Left lung (tissue), 14 donors: ENCODE data around the gene TUSC1. TPM values are rescaled to one million over a fixed set of nuclear protein-coding genes. Genes with fewer than 3 reads are reported as not detected.

Experiments
- ATAC-seq: fragments of 200-7000 bp; cut with Tn5 transposase; one replicate; pipeline ENCODE4 v1.9.1; 2020; ENCODE audit warnings: moderate library complexity
- DNase-seq, 4 donors: peaks; one replicate each; pipeline ENCODE4 v3.0.0-alpha.2; 2013 to 2020
- H3K27ac ChIP-seq, 2 donors: fragments of 200-600 bp; sonication (generic) in 1 of 2; one replicate each; pipeline versions ENCODE4 v1.5.0 to v1.8.0; 2020 to 2021
- H3K27me3 ChIP-seq, 2 donors: fragments of 200-600 bp; sonication (generic) in 1 of 2; one replicate each; pipeline versions ENCODE4 v1.5.0 to v1.8.0; 2020 to 2021
- H3K36me3 ChIP-seq, 2 donors: fragments of 200-600 bp; sonication (generic) in 1 of 2; one replicate each; pipeline versions ENCODE4 v1.5.0 to v1.8.0; 2020 to 2021
- H3K4me1 ChIP-seq, 2 donors: fragments of 200-600 bp; one replicate each; pipeline ENCODE4 v1.8.0; 2021
- H3K4me3 ChIP-seq, 2 donors: fragments of 200-600 bp; sonication (generic) in 1 of 2; one replicate each; pipeline versions ENCODE4 v1.5.0 to v1.8.0; 2020 to 2021; ENCODE audit warnings: mild to moderate bottlenecking in 1 of 2
- H3K9me3 ChIP-seq, 2 donors: fragments of 200-600 bp; sonication (generic) in 1 of 2; one replicate each; pipeline versions ENCODE4 v1.5.0 to v1.8.0; 2020 to 2021
- CTCF ChIP-seq, 2 donors: fragments of 200-600 bp; sonication (generic) in 1 of 2; IDR thresholded peaks; one replicate each; pipeline versions ENCODE4 v1.5.0 to v1.8.0; 2021; ENCODE audit warnings: antibody characterized with exemption in 2 of 2
- intact Hi-C, 2 donors: fragments of 100-400 bp; cut with DNase I; formaldehyde crosslinking; loops; one replicate each; pipeline versions ENCODE4 v1.11.2 to v1.14.2; 2022
- long read RNA-seq, 12 donors: library from polyadenylated mRNA in 2 of 12; unstranded in 2 of 12; transcript quantifications; one replicate each; pipeline ENCODE4 v2.0.0 and lab custom pipeline, GENCODE V29; 2019 to 2026
- polyA plus RNA-seq, 6 donors: library from polyadenylated mRNA; unstranded; fragments of 120-200 nt; gene quantifications; one replicate each; pipeline ENCODE4 v1.2.1, GENCODE V29; 2013; ENCODE audit not compliant: insufficient read length in 6 of 6
- total RNA-seq, 2 donors: library from RNA; stranded (reverse); fragmentation: NEBNext Ultra II Directional; extraction: Animal tissue kit (Norgen Biotek cat#: 25700); gene quantifications; one replicate each; pipeline ENCODE4 v1.2.1, GENCODE V29; 2021
- donor health status: DM: no; HTN: yes; CAD: no.
- donor health status: DM: no; HTN: no; CAD: no.

The TUSC1 gene
- total RNA-seq: 10 to 100 TPM; 10.3 to 10.6 TPM
- 10 to 100 TPM; 11.9 to 18.2 (median 14.5) TPM for polyA plus RNA-seq
- long read RNA-seq, donor 1, transcript TUSC1-201 (1 exons, 2,052 nt): major isoform, 58 of 58 reads
- long read RNA-seq, donor 1, partial matches to known transcripts: 0 of 58 reads
- long read RNA-seq, donor 1, other reads (novel, unspliced or antisense): 0 of 58 reads
- long read RNA-seq, donor 2, transcript TUSC1-201 (1 exons, 2,052 nt): major isoform, 59 of 59 reads
- long read RNA-seq, donor 2, partial matches to known transcripts: 0 of 59 reads
- long read RNA-seq, donor 2, other reads (novel, unspliced or antisense): 0 of 59 reads
- long read RNA-seq, donor 3, transcript TUSC1-201 (1 exons, 2,052 nt): major isoform, 45 of 45 reads
- long read RNA-seq, donor 3, partial matches to known transcripts: 0 of 45 reads
- long read RNA-seq, donor 3, other reads (novel, unspliced or antisense): 0 of 45 reads
- long read RNA-seq, donor 4, partial matches to known transcripts: 0 of 2 reads
- long read RNA-seq, donor 4, other reads (novel, unspliced or antisense): 0 of 2 reads
- long read RNA-seq, donor 5, transcript TUSC1-201 (1 exons, 2,052 nt): major isoform, 44 of 57 reads
- long read RNA-seq, donor 5, partial matches to known transcripts: 13 of 57 reads
- long read RNA-seq, donor 5, other reads (novel, unspliced or antisense): 0 of 57 reads
- long read RNA-seq, donor 6, transcript TUSC1-201 (1 exons, 2,052 nt): major isoform, 43 of 43 reads
- long read RNA-seq, donor 6, partial matches to known transcripts: 0 of 43 reads
- long read RNA-seq, donor 6, other reads (novel, unspliced or antisense): 0 of 43 reads
- long read RNA-seq, donor 7, transcript TUSC1-201 (1 exons, 2,052 nt): major isoform, 20 of 20 reads
- long read RNA-seq, donor 7, partial matches to known transcripts: 0 of 20 reads
- long read RNA-seq, donor 7, other reads (novel, unspliced or antisense): 0 of 20 reads
- long read RNA-seq, donor 8, transcript TUSC1-201 (1 exons, 2,052 nt): major isoform, 28 of 28 reads
- long read RNA-seq, donor 8, partial matches to known transcripts: 0 of 28 reads
- long read RNA-seq, donor 8, other reads (novel, unspliced or antisense): 0 of 28 reads
- long read RNA-seq, donor 9, partial matches to known transcripts: 0 of 2 reads
- long read RNA-seq, donor 9, other reads (novel, unspliced or antisense): 0 of 2 reads
- long read RNA-seq, donor 10, transcript TUSC1-201 (1 exons, 2,052 nt): major isoform, 9 of 9 reads
- long read RNA-seq, donor 10, partial matches to known transcripts: 0 of 9 reads
- long read RNA-seq, donor 10, other reads (novel, unspliced or antisense): 0 of 9 reads
- long read RNA-seq, donor 11, transcript TUSC1-201 (1 exons, 2,052 nt): major isoform, 67 of 67 reads
- long read RNA-seq, donor 11, partial matches to known transcripts: 0 of 67 reads
- long read RNA-seq, donor 11, other reads (novel, unspliced or antisense): 0 of 67 reads
- long read RNA-seq, donor 12, transcript TUSC1-201 (1 exons, 2,052 nt): major isoform, 42 of 42 reads
- long read RNA-seq, donor 12, partial matches to known transcripts: 0 of 42 reads
- long read RNA-seq, donor 12, other reads (novel, unspliced or antisense): 0 of 42 reads

- intact Hi-C loops: no loop called here
- DNase-seq: peak; percentile 83 to 90 (median 86)
- peak; percentile 80 for ATAC-seq
- no peaks in the 10 kb centered on the region for H3K36me3 ChIP-seq
- peak in 1 of 2 donors; percentile 10 for TF ChIP-seq CTCF (IDR thresholded peaks at IDR 0.05)
- H3K27me3 ChIP-seq: peaks cover 0 to 13% of the 10 kb centered on the region in 2 donors
- H3K4me3 ChIP-seq: peak within 1 kb of the TSS; percentile 63 to 90
- H3K9me3 ChIP-seq: no peaks in the 10 kb centered on the region
- H3K4me1 ChIP-seq: peaks cover 7 to 11% of the 10 kb centered on the region in 2 donors
- peak within 1 kb of the TSS; percentile 93 to 99 for H3K27ac ChIP-seq
Measured at GRCh38 chr9:25678147-25678666, at the start of gene TUSC1. TSS of gene TUSC1 (minus strand) at chr9:25678444. CDS start at chr9:25678312, 132 bp downstream.

- H3K27me3 ChIP-seq: no peaks in the 10 kb centered on the region
- no peak overlapping the region for H3K4me3 ChIP-seq
- intact Hi-C loops: no loop called here
- H3K4me1 ChIP-seq: no peaks in the 10 kb centered on the region
- no peaks in the 10 kb centered on the region for H3K9me3 ChIP-seq
- ATAC-seq: no peak
- H3K36me3 ChIP-seq: no peaks in the 10 kb centered on the region
- TF ChIP-seq CTCF (IDR thresholded peaks at IDR 0.05): no peak
- no peak overlapping the region for H3K27ac ChIP-seq
- no peak for DNase-seq
Measured at GRCh38 chr9:25726871-25727410, 48.7 kb upstream of the TUSC1 start.

- ATAC-seq: no peak
- H3K36me3 ChIP-seq: no peaks in the 10 kb centered on the region
- no peaks in the 10 kb centered on the region for H3K27me3 ChIP-seq
- no peak overlapping the region for H3K4me3 ChIP-seq
- DNase-seq: no peak
- H3K27ac ChIP-seq: no peak overlapping the region
- TF ChIP-seq CTCF (IDR thresholded peaks at IDR 0.05): no peak
- H3K9me3 ChIP-seq: no peaks in the 10 kb centered on the region
- intact Hi-C loops: no loop called here
- no peaks in the 10 kb centered on the region for H3K4me1 ChIP-seq
Measured at GRCh38 chr9:25724424-25724823, 46.2 kb upstream of the TUSC1 start.

- peak; percentile 91 for ATAC-seq
Measured at GRCh38 chr9:25716220-25716872, 38.1 kb upstream of the TUSC1 start.

More at GRCh38 chr9:25716220-25716872, 38.1 kb upstream of the TUSC1 start:
- peak; percentile 27 to 30 for TF ChIP-seq CTCF (IDR thresholded peaks at IDR 0.05)
- no peaks in the 10 kb centered on the region for H3K27me3 ChIP-seq
- DNase-seq: peak in 2 of 4 donors; percentile 25 to 69
- H3K4me3 ChIP-seq: no peak overlapping the region
- intact Hi-C loops: no loop called here
- no peaks in the 10 kb centered on the region for H3K9me3 ChIP-seq
- no peaks in the 10 kb centered on the region for H3K4me1 ChIP-seq
- H3K36me3 ChIP-seq: no peaks in the 10 kb centered on the region
- H3K27ac ChIP-seq: no peak overlapping the region
